ENCODE results near the gene HECTD3.
A peak's percentile ranks its signal among the peaks of the same experiment; 100 is the strongest.

HECTD3 gene

DNA sequence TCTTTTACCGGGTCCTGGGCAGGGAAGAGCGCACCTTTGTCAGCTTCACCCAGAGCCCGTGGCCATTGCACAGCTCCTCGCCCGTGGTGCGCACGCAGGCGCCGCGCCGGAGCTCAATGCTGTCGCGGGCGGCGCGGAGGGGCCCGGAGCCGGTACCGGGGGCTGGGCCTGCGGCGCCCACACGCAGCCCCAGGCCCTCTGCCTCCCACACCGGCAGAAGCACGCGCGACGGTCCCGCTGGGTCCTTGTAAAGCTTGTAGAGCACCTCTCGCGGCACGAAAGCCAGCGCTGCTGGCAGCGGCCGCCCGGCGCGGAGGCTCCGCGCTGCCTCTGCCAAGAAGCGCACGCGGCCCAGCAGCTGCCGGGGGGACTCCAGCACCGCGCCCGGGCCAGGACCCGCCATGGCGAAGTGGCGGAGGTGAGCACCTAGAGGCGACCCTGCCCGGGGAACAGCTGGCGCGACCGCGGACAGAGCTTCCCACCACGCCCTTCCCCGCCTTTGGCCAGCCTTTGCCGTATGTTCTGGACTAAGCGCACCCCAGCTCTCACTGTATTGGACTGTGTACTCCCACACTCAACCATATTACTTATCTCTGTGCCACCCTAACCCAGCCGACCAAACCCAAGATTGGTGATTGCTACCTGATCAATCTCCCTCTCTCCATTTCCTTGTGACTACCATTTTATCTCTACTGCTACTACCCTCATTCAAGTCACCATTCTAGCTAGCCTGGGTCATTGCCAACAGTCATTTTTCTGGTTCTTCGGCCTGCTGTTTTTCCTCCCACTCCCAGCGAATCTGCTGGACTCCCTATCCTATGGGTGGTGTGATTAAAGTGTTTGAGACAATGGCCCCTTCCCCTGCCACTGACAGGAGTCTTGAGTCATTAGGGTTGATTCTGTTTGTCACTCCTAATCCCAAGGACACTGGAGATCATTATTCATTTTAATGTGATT is at the start of gene HECTD3:
Gene HECTD3, minus strand, starts transcription at position 470 of the 957 bp plus-strand sequence. Its CDS starts 67 bp downstream, at position 403.
- peak; percentile 77 for DNase-seq

DNA sequence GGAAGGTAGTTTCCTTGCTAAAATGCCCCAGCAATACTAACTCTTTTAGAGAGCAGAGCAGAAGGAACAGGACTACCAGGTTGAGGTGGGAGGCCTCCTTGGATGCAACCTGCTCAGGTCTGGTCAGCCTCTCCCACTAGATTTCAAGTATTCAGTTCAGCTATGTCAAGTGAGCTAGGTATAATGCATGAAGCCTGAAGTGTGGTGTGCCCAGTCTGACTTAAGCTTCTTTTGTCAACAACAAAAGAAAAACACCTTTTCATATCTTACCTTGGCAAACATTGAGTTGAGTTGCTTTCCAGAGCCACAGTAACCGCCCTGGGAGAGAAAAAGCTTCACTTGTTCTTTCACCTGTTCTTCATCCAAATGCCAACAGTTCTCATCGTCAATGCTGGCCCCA is 48.7 kb upstream of the HECTD3 start:
- no peak for DNase-seq

- DNase-seq, result no peak
Measured at GRCh38 chr1:45057542-45057941, 46.4 kb upstream of the HECTD3 start.

- DNase-seq, result no peak
Measured at GRCh38 chr1:45051005-45051772, 40.1 kb upstream of the HECTD3 start.

DNA sequence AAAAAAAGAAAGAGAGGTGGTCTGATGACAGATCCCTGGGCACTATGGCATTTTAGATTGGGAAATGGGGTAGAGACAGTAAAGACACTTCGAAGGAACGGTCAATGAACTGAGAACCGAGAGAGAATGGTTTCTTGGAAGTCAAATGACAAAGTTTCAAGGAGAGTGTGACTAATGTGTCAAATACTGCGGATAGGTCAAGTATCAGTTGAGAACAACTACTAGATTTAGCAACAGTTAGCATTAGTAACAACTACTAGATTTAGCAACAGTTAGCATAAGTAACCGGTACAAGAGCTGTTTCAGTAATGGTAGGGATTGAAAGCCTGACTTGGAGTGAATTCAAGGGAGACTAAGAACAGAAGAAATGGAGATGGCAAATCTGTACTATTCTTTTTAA is 35.9 kb upstream of the HECTD3 start:
- no peak for DNase-seq

- DNase-seq, result no peak
Measured at GRCh38 chr1:45044916-45045315, 33.8 kb upstream of the HECTD3 start.

DNA sequence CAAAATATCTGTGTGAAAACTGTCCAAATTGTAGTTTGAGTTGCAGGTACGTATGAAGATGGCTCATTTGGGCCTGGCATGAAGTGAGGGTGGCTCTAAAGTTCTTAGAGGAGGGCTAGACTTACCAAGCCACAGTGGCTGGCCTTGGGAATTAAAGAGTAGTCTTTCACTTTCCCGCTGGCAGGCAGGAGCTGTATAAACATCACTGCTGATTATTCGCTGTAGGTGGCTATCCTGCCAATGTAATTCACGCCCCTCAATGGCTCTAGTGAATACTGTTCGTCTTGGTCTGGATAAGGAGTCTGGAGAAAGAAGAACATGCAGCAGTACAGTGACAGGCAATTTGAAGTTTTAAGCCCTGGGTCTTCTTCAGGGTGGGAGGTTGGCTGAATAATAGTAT is 32.0 kb upstream of the HECTD3 start:
- DNase-seq, result no peak

DNA sequence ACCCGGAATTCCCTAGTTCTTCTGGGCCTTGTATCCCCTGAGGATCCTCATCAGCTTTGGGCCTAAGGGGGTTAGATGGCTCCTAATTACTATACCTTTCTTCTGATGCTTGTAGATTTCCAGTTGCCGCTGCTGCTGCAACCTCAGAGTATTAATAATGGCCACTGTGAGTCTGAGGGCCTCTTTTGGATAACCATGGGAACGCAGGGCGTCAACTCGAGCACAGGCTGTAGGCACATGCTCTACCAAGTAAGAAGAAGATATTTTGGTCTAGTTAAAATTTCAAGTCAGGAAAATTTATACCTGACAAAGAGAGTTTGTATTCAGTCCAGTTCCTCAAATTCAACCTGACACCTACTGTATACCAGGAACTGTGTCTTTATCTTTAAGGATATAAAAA is 29.2 kb upstream of the HECTD3 start:
- DNase-seq, result no peak

DNA sequence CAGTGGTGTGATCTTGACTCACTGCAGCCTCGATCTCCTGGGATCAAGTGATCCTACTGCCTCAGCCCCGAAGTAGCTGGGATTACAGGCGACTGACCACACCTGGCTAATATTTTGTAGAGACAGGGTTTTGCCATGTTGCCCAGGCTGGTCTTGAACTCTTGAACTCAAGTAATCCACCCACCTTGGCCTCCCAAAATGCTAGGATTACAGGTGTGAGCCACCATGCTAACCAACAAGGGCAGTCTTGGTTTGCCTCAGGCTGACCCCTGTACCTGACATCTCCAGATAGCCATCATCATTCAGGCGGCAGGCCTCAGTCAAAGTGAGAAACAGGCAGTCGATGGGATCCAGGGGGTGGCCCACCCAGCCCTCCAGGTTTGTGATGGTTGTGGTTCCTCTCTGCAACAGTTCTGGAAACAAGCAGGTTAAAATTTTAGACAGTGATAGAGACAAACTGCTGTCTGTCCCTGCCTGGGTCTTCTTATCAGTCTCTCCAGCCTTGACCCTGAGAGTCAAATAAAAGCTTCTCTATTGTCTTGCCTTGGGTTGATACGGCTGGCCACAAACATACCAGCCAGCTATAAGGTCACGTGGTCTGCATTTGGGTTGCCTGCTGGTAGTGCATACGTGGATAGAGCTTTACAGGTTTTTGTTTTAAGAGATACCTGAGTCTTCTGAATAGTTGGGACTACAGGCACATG is 27.7 kb upstream of the HECTD3 start:
- no peak for DNase-seq

- DNase-seq, result no peak
Measured at GRCh38 chr1:45038240-45038639, 27.1 kb upstream of the HECTD3 start.

- no peak for DNase-seq
Measured at GRCh38 chr1:45037456-45037855, 26.3 kb upstream of the HECTD3 start.

DNA sequence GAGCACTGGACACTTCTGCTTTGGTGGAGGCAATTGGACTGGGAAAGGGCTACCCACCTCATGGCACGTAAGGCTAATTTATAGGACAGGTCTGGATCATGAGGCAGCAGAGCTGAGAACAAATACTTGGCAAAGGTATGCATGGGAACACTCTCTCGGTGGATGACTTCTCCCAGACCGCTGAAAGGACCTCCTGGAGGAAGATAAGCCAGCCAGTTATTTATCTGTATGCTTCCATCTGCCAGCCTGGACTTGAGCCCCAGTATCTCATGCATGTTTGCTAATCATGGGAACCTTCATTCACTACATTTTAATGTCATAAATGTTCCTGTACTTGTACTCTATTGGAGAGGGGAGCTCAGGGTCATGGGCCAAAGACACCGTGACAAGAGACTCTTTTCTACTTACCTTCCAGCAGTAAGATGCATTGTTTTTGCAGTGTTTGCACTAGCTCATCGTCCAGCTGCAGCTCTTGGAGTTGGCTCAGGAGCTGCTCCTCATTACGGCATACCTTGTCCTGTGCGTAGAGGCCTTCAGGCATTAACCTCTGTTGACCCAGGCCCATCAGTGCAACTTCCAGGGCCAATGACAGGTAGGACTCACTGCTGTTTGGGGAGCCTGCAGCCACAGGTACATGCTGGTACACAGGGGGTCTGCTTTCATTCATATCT is 24.6 kb upstream of the HECTD3 start:
- no peak for DNase-seq

DNA sequence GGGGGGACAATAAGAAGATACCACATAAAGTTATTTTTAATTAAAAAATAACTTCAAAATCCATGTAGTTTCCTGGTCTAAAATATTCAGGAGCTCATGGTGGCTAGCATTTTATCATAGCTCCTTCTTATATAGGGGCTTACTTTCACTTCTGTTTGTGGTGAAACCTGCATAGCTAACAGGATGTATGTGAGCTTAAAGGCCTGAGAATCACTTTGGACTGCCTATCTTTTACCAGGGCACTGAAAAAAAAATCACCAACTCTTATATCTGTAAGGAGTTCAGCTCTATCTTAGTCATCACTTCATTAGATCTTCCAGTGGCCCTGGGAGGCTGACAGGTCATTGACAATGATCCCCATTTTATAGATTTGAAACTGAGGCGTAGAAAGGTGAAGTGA is 22.2 kb upstream of the HECTD3 start:
- DNase-seq, result no peak

GRCh38 chr1:45032837-45033236 is 21.7 kb upstream of the HECTD3 start:
- no peak for DNase-seq

GRCh38 chr1:45026446-45026845 is 15.3 kb upstream of the HECTD3 start:
- DNase-seq, result no peak

- no peak for DNase-seq
Measured at GRCh38 chr1:45023663-45024062, 12.5 kb upstream of the HECTD3 start.

GRCh38 chr1:45018599-45019230 is 7.6 kb upstream of the HECTD3 start:
- peak; percentile 46 for DNase-seq

DNA sequence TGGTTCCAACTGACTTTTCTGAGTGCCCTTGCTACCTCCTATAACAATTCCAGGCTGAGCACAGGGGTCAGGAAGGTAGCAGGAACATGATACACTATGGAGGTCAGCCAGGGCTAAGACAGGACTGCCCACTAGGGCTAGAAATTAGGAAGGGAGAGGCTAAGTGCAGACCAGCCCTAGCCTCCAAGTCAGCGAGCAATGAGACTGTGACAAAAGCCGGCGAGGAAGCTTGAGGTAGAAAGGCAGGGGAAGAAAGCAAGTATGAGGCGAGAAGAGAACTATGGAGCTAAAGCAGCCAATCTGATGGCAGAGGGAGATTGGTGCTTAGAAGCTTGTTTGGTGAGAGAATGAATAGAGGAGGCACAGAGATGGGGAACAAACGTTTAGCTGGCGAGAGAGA is 5.6 kb upstream of the HECTD3 start:
- no peak for DNase-seq

GRCh38 chr1:45016090-45016697 is 5.1 kb upstream of the HECTD3 start:
- DNase-seq, result no peak

DNA sequence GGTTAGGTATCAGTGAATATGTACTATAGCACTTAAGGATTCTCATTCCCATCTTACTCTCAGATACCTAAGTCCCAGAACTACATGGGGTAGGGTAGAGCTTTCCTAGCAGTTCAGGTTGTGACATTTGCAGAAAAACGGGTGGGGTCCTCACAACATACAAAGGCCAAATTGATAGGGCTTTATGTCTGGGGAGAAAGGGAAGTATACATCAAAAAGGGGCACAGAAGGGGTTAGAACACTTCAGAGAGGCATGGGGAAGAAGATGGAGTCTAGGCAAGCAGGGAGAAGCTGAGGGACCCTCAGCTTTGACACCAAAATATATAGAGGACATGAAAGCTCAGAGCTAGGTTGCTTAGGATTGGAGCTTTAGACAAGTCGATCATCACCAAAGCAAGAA is 4.6 kb upstream of the HECTD3 start:
- DNase-seq, result no peak

DNA sequence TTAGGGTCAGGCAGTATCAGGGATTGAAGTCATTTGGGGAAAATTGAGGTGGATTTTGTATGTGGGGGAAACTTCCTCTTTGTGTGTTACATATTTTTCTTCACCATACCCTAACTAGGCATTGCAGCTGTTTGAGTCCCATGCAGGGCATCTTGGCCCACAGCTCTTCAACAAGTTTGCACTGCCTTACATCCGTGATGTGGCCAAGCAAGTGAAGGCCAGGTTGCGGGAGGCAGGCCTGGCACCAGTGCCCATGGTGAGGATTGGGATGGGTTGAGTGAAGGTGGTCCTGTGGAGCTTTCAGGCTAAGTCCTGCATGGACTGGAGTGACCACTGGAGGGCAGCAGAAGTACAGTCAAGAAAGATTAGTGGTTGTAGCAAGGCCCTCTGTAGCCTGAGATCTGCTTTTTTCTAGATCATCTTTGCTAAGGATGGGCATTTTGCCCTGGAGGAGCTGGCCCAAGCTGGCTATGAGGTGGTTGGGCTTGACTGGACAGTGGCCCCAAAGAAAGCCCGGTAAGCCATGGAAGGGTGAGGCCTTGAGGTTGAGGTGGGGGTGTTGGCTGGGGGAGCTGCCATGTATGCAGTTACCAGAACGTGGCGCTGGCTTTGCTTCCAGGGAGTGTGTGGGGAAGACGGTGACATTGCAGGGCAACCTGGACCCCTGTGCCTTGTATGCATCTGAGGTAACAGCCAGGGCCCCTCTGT is 3.4 kb upstream of the HECTD3 start:
- DNase-seq, result peak; percentile 76
